NCI-H2196 treated with DMSO at 0.1 percent for 48 hours (cell line): ENCODE data around the gene GPHN.
"Not testable (repeated sequence)": the region's sequence is repeated elsewhere in the genome, so short reads cannot be mapped to it uniquely, and the experiment has no call there.

Experiments used
- DNase-seq: peaks from one replicate; lab custom pipeline; 2025; ENCODE audit not compliant: unreplicated experiment; lab: John Stamatoyannopoulos, UW

Gene GPHN

GRCh38 chr14:66501592-66501991, 6.4 kb upstream of the GPHN start:
- DNase-seq, result no peak

- not testable (repeated sequence) for DNase-seq
Observed at GRCh38 chr14:66502836-66503235, 5.1 kb upstream of the GPHN start.

DNA sequence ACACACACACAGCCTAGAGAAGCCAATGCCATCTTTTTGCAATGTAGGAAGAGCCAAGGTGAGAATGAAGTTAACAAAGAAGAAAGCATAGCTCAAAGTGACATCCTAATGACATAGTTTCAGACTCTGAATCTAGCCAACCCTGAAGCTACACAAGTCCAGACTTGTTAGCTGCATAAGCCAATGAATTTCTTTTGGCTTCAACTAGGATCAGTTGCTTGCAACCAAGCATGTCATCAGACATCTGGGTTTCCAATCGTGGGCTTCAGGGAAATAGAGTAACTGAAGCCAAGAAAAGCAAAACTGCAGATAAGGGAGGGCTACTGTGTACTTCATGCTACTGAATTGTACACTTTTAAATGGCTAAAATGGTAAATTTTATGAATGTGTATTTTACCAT, 4.4 kb upstream of the GPHN start:
- no peak for DNase-seq

- DNase-seq, result no peak
Observed at GRCh38 chr14:66507181-66507721, 696 bp upstream of the GPHN start.

- no peak for DNase-seq
Observed at GRCh38 chr14:66508547-66508845, 549 bp downstream of the GPHN start.

DNA sequence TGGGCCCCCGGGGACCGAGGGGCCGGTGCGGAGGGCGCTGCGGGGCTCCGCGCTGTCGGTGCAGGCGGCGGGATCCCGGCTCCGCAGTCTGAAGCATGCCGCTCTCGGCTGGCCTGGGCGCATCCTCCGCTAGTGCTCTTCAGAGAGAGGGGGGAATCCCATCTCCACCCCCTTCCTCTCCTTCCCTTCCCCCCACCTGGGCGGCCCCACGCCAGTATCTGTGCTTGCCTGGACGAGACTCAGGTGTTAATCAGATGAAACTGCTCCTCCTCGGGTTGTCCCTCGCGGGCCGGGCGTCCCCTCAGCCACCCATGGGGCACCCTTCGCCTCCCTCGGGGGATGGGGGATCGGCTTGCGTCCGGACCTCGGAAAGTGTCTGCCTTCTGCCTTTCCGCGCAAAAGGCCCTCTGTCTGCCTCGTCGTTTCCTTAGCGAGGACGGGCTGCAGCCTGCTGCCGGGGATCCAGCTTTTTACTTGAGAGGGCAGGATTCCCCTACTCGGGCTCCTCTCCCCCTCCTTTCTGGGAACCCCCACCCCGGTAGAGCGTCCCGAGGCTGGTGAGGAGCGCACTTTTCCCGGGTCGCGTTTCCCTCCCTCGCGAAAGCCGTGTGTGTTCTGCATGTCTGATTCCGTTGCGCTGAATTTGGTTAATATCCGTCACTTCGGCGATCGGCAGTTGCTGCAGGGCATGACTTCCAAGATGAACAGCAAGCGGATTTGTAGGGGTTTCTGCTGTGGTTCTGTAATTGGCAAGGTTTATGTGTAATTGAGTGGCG, 1.1 kb downstream of the GPHN start:
- no peak for DNase-seq

DNA sequence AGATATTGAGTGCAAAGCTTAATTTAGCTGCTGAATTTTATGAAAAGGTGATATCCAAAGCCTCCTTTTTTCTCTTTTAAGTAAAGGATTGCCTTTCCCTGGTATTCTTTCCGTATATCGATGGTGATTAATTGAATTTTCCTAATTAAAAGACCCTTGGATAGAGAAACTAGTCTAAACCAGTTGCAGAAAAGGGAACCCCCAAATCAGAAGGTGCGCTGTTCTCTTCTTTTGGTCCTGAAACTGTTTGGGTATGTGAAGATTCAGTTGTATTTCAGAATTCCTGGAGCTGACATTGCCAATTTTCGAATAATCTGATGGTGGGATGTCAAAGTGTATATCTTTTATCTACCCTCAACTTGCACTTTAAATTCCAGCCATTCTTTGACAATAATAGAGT, 1.9 kb downstream of the GPHN start:
- no peak for DNase-seq

DNA sequence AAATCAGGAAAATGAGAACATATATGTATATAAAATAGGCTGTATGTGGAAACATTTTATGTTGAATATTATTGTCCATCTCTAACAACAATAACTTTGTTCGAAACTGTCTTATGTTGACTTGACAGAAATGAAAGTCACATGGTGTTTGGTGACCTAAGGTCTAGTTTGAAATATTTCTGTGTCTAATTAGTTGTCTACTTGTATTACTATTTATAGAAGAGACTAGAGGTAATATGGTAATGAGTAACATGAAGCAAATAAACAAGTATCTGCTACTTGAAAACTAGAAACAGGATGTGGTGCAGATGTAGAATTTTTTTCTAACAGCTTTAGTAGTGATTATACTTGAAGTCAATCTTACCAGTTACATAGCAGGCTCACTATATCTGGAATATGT, 3.9 kb downstream of the GPHN start:
- DNase-seq, result no peak

- no peak for DNase-seq
Observed at GRCh38 chr14:66514213-66514612, 6.3 kb downstream of the GPHN start.

GRCh38 chr14:66530526-66530925, 22.6 kb downstream of the GPHN start:
- no peak for DNase-seq

DNA sequence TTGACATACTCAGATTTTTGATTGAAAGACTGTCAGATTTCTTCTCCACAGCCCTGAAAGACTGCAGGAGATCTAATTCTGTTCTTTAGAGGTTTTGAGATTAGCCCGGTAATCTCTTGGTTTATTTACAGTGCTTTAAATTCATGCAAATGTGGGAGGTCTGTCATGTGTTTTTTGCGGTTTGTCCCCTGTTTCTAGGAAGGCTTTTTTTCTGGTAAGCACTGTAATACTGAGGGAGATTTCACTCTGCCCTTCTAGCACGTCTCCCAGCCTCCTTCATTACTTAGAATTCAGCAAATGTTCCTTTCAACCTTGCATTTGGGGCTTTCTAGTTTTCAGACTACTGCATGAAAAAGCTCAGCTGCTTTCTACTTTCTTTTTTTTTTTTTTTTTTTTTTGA, 31.1 kb downstream of the GPHN start:
- DNase-seq, result no peak

DNA sequence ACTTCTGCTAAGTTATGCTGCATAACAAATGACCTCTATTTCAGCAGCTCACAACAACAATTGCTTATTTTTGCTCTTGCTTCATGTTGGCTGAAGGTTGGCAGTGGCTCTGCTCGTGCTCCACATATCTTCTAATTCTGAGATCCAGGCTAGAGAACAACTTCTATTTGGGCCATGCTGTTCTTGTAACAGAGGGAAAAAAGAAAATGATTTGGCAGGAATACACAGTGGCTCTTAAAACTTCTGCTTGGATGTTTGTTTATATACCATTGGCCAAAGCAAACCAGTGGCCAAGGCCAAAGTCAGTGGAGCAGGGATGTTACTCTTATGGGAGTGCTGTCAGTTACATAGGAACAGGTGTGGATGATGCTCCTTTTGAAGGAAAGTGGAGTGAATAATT, 32.1 kb downstream of the GPHN start:
- no peak for DNase-seq

GRCh38 chr14:66541627-66542026, 33.7 kb downstream of the GPHN start:
- DNase-seq, result no peak

DNA sequence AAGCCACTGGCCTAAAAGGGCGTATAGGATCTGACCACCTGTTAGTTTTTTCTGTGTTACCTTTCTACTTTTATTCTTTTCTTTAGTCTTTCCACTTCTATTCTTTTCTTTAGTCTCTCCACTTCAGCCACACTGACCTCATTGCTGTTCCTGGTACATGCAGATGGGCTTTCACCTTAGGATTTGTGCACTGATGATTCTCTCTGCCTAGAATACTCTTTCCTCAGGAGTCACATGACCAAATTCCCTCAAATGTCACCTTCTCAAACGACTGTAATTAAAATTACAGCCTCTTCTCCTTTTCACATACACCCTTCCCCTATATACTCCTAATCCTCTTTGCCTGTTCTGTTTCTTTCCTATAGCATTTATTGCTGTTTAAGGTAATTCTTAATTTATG, 36.0 kb downstream of the GPHN start:
- DNase-seq, result no peak

DNA sequence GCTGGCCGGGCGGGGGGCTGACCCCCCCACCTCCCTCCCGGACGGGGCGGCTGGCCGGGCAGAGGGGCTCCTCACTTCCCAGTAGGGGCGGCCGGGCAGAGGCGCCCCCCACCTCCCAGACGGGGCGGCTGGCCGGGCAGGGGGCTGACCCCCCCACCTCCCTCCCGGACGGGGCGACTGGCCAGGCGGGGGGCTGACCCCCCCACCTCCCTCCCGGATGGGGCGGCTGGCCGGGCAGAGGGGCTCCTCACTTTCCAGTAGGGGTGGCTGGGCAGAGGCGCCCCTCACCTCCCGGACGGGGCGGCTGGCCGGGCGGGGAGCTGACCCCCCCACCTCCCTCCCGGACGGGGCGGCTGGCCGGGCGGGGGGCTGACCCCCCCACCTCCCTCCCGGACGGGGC, 37.2 kb downstream of the GPHN start:
- not testable (repeated sequence) for DNase-seq

DNA sequence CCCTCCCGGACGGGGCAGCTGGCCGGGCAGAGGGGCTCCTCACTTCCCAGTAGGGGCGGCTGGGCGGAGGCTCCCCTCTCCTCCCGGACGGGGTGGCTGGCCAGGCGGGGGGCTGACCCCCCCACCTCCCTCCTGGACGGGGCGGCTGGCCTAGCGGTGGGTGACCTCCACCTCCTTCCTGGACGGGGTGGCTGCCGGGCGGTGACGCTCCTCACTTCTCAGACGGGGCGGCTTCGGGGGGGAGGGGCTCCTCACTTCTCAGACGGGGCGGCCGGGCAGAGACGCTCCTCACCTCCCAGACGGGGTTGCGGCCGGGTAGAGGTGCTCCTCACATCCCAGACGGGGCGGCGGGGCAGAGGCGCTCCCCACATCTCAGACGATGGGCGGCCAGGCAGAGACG, 37.8 kb downstream of the GPHN start:
- DNase-seq, result not testable (repeated sequence)

- no peak for DNase-seq
Observed at GRCh38 chr14:66563731-66564130, 55.8 kb downstream of the GPHN start.

DNA sequence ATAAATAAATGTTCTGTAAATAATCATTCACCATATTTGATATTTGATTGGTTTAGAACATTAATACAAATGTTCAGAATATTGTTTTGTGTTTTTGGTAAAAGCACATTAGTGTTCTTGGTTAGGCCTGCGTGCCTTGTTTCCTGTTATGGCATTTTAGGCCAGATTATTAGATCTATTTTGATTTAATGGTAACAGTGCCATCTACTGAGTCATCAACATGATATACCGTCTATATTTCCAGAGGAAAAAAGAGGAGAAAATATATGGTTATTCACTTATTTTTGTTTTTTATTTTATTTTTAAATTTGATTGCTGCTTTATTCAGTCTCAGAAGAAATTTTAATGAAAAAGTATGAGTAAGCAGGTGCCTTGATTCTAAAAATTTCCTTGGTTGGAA, 60.3 kb downstream of the GPHN start:
- no peak for DNase-seq

DNA sequence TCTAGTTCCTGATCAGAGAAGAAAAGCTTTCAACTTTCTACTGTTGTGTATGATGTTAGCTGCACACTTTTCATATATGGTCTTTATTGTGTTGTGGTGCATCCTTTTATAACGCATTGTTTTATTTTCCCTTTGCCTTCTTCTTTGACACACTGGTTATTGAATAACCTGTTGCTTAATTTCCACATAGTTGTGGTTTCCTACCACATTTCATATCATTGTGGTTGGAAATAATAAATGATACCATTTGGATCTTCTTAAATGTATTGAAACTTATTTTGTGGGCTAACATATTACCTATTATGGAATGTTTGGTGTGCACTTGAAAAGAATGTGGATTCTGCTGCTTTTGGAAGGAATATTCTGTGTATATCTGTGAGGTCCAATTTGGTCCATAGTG, 64.9 kb downstream of the GPHN start:
- no peak for DNase-seq

DNA sequence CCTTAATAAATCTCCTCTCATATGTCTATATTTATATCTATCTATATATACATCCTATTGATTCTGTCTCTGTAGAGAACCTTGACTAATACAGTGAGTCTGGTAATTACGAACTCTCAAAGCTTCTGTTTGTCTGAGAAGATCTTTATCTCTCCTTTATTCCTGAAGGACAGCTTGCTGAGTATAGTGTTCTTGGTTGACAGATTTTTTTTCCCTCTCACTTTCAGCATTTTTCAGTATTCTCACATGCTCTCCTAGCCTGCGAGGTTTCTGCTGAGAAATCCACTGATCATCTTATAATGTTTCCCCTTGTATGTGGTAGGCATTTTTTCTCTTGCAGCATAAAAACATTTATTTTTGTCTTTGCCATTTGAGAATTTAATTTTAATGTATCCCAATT, 67.1 kb downstream of the GPHN start:
- no peak for DNase-seq

- no peak for DNase-seq
Observed at GRCh38 chr14:66575939-66576338, 68.0 kb downstream of the GPHN start.

DNA sequence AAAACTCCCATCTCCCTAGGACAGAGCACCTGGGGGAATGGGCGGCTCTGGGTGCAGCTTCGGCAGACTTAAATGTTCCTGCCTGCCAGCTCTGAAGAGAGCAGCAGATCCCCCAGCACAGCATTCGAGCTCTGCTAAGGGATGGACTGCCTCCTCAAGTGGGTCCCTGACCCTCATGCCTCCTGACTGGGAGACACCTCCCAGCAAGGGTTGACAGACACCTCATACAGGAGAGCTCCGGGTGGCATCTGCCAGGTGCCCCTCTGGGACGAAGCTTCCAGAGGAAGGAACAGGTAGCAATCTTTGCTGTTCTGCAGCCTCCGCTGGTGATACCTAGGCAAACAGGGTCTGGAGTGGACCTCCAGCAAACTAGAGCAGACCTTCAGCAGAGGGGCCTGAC, 79.8 kb downstream of the GPHN start:
- DNase-seq, result not testable (repeated sequence)

DNA sequence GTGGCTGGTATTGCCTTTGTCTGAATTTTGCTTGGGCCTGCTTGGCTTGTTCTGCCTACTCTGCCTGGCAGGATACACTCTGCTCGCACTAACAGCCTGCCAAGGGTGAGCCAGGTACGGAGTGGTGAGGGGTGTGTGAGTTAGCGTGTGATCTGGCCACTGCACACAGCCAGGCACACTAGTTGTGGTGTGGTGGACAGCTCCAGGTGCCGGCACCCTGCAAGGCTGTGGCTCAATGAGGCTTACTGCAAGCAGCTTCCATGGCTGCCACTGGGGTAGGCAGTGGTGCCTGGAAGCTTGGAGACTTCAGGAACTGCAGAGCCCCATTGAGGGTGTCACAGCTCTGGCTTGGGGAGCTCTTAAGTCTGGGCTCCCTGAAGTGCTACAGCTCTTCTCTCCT, 87.4 kb downstream of the GPHN start:
- no peak for DNase-seq
